Occipital lobe (tissue), 2 donors: ENCODE results near the gene CADM4. TPM values are rescaled to one million over a fixed set of nuclear protein-coding genes. Genes with fewer than 3 reads are reported as not detected.
"Not testable (repeated sequence)": the region's sequence is repeated elsewhere in the genome, so short reads cannot be mapped to it uniquely, and the experiment has no call there.

Source experiments
- DNase-seq: peaks from one replicate; lab custom pipeline; 2025; lab: John Stamatoyannopoulos, UW
- total RNA-seq: library from RNA; depleted of rRNA; stranded (reverse); fragments of >200 nt; gene quantifications from one replicate; pipeline ENCODE4 v1.2.3, GENCODE V29; 2014

Gene CADM4
- total RNA-seq, 1 donor from 2014 or later: 98.4 TPM

DNA sequence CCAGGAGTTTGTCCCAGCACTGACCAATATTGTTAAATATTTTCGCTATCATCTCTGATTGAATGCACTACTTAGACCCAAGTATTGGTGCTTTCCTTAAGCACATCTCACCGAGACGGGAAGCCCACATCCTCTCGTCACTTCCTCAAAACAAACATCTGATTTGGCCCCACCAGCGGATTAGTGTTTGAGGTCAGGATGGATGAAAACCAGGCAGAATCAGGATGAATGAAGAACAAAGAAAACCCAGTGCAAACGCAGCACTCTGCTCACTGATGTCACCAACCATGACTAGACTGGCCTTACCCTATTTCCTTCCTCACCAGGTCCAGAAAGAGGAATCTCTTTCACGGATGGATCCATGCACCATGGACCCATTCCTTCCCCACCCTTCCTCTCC lies 24.4 kb upstream of the CADM4 start:
- no peak for DNase-seq

DNA sequence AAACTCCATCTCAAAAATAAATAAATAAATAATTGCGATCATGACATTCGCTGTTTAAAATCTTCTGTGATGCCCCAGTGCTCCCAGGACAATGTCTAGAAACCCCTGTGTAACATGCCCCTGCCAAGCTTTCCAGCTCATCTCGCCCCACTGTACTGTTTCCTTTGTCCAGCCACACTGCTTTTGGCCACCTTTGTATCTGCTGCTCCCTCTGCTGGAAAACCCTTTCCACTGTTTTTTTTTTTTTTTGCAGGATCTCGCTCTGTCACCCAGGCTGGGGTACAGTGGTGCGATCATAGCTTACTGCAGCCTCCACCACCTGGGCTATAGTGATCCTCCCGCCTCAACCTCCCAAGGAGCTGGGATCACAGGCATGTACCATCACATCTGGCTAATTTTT lies 22.8 kb upstream of the CADM4 start:
- DNase-seq: no peak

DNA sequence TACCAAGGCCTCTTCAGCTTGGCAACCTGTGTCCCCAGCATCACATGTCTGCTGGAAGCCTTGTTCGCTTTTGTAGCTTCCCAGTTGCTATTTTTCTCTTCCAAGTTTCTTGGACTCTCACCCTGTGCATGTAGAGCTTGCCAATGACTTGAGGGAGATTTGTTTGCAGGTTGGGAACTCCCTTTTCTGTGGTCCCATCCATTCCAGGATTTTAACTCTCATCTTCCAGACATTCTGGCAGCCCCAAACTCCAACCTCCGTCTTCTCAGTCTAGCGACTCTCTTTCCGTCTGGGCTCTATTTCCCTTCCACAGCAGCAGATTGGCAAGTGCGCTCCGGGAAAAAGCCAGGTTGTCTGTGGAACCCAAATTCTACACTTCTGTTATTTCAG lies 21.3 kb upstream of the CADM4 start:
- no peak for DNase-seq

DNA sequence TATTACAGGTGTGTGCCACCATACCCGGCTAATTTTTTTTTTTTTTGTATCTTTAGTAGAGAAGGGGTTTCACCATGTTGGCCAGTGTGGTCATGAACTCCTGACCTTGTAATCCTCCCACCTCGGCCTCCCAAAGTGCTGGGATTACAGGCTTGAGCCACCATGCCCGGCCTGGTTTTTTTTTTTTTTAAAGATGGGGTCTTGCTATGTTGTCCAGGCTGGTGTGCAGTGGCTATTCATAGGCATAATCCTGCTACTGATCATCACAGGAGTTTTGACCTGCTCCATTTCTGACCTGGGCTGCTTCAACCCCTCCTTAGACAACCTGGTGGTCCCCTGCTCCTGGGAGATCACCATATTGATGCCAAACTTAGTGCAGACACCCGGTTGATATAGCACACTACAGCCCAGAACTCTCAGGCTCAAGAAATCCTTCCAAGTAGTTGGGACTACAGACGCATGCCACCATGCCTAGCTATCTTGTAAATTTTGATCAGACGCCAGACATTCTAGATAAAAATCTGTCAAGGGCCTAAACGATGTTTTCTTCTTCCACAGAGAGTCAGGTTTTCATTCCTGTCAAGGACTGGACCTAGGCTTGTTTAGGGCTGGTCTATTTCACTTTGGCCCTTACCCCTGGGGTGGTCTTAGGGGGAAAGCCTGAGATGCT lies 20.8 kb upstream of the CADM4 start:
- DNase-seq: no peak

DNA sequence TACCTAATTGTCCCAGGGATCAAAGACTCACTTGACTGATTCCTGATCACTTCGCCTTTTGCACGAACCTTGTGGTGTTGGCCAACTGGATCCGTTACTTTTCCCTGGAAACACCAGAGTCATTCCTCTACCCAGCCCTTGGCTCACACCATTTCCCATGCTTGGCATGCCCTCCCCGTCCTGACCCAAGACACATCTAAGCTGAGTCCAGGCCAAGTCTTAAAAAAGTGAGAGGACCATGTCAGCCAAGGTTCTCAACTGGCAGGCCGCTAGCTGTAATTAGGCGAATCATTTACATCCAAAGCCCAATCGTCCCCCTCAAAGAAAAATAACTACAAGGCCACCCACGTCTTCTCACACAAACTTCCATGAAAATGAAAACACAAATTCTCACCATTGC lies 18.8 kb upstream of the CADM4 start:
- no peak for DNase-seq

DNA sequence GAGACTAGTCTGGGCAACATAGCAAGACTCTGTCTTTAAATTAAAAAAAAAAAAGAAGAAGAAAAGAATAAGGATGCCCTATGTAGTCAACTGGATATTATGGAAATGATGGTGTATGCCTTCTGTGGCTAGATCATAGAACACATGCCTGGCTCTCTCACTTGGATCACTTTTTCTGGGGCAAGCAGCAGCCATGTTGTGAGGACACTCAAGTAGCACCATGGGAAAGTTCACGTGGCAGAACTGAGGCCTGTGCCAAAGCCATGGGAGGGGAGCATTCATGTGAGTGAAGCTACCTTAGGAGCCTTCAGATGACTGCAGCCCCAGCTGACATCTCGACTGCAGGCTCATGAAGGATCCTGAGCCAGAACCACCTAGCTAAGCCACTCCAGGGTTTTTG lies 18.4 kb upstream of the CADM4 start:
- DNase-seq: no peak

DNA sequence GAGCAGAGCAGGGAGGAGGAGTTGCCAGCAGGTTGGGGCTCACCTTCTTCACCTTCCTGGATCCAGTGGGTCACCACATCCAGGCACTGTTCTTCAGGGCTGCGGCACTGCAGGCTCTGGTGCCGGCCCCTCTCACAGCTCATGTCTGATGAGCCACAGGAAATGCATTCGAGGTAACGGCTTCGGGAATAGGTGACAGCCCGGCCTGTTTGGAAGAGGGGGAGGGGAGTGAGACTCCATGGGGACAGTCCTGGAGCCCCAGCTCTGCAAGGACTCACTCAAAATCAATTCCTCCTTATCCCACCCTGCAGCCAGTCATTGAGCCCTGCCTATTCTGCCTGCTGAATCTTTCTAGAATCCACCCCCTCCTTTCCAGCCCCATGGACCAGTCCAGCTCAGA lies 16.8 kb upstream of the CADM4 start:
- no peak for DNase-seq

DNA sequence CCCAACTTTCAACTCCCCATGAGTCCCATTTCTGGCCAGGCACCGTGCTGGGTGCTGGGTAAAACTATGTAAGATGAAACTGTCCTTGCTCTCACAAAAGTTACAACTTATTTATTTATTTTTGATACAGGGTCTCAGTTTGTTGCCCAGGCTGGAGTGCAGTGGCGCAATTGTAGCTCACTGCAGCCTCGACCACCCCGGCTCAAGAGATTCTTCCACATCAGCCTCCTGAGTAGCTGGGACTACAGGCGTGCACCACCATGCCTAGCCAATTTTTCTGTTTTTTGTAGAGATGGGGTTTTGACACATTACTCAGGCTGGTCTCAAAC lies 12.9 kb upstream of the CADM4 start:
- DNase-seq: no peak

DNA sequence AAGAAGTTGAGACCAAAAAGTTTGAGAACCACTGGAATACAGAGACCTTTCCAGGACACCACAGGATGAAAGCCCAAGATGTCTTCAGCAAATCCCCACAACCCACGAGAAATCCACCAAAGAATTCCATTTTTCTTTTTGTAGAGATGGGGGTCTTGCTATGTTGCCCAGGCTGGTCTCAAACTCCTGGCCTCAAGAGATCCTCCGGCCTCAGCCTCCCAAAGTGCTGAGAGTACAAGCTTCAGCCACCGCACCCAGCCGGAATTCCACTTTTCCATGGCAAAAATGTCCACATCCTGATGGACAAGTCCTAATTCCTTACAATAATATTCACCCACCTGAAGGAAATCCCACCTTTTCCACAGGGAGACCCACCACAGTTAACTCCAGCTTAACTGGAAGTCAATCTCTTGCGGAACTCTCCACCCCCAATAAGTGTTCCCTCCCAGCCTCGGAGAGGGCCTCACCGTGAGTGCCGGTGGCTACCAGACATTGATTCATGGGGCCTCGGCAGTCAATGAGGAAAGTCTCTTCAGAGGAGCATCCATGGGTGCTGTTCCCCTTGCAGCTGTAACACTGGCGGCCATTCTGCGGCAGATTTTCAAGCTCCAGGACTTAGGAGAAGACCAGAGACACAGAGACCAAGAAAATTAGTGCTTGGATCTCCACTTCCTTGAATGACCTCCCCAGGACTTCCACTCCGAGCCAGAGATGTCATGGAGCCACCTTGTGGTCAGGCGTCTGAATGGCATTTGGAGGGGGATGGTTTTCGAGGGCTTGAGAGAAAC lies 12.3 kb upstream of the CADM4 start:
- peak; percentile 36 for DNase-seq

DNA sequence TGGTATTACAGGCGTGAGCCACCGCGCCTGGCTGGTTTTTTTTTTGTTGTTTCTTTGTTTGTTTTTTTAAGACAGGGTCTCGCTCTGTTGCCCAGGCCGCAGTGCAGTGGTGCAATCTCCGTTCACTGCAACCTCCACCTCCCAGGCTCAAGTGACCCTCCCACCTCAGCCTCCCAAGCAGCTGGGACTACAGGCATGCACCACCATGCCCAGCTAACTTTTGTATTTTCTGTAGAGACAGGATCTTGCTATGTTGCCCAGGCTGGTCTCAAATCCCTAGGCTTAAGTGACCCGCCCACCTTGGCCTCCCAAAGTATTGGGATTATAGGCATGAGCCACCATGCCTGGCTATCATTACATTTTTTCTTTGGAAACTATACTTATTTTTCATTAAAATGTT lies 10.6 kb upstream of the CADM4 start:
- not testable (repeated sequence) for DNase-seq

DNA sequence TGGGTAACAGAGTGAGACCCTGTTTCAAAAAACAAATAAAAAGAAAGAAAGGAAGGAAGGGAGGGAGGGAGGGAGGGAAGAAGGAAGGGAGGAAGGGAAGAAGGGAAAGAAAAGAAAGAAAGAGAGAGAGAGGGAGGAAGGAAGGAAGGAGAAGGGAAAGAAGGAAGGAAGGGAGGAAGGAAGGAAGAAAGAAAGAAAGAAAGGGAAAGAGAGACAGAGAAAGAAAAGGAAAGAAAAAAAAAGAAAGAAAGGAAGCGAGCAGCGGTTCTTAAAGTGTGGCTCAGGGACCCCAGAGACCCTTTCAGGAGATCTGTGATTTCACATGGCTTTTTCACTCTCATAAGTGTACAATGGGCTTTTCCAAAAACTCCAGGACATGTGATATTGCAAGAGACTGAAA lies 9.9 kb upstream of the CADM4 start:
- no peak for DNase-seq

DNA sequence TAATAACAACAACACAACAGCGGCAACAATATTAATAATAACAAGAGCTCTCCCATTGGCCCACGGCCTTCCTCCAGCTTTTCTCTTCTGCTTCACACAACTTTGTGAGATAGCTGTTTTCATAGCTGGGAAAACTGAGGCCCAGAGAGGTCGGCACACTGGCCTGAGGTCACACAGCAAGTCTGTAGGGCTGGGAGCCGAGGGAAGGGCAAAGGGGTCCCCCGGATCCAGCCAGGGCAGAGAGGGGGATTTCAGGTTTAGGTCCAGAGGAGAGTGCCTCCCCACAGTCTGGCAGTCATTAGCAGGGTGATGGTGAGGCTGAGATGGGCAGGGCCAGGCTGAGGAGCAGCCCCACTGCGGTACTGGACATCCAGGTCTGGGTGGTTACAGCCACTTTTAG lies 9.0 kb upstream of the CADM4 start:
- no peak for DNase-seq

DNA sequence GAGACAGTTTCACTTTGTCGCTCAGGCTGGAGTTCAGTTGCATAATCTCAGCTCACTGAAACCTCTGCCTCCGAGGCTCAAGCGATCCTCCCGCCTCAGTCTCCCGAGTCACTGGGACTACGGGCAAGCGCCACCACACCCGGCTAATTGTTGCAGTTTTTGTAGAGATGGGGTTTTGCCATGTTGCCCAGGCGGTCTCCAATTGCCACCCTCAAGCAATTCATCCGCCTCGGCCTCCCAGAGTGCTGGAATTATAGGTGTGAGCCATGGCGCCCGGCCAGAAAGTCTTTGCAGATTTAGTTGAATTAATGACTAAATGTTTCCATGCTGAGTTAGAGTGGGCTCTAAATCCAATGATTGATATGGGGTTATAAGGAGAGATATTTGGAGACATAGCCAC lies 4.5 kb upstream of the CADM4 start:
- DNase-seq: no peak

DNA sequence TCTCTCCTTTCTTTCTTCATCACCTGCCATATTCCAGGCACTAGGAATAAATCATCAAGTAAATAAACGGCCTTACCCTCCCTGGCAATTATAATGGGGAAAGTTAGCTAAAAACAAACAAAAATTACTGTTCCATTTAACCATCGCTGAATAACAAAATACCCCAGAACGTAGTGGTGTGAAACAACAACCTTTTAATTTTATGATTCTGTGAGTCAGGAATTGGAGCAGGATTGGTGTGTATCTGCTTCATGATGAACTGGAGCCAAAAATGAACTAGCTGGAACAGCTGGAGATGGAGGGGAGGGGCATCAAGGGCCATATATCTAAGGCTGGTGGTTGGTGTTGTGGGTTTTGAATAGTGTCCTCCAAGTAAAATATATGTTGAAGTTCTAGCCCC lies 3.7 kb upstream of the CADM4 start:
- no peak for DNase-seq

DNA sequence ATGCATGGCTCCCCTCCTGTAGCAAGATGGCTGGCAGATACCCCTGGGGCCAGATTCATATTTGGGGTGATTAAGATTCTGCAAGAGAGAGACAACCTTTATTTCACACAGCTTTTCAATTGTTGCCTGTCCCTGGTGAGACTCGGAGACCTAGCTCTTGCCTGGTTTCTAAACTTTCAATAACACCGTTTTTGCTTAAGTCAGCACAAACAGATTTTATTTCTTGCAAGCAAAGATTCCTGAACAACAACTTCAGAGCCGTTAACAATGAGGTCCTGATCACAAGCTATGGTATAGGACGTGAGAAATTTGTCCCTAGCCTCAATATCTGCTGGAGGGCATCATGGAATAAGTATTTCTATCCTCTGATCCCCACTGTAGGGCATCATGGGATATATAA lies 2.9 kb upstream of the CADM4 start:
- DNase-seq: no peak

DNA sequence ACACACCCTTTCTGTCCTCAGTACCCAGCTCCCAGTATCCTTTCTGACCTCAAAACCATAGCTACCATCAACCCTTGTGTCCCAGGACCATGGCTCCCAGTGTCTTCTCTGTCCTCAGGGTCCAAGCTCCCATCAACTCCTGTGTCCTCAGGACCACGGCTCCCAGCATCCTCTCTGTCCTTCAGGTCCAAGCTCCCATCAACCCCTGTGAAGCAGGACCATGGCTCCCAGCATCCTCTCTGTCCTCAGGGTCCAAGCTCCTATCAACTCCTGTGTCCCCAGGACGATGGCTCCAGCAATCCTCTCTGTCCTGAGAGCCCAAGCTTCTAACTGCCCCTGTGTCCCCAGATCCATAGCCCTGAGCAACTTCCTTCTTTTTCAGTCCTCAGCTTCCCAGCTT lies 1.7 kb upstream of the CADM4 start:
- DNase-seq: no peak

DNA sequence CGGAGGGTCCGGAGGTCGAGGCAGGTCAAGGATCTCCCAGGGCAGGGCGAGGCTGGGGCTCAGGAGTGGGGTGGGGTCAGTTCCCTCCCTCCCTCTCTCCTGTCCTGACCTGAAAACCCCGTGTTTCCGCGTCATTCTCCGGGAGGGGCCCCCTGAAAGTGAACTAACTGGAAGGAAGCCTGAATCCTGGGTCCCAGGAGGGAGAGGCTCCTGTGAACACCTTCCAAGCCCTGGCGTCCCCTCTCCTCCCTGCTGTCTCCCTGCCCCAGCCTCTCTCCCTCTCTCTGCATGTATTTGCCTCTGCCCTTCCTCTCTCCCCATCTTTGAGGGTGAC lies 741 bp upstream of the CADM4 start:
- no peak for DNase-seq

DNA sequence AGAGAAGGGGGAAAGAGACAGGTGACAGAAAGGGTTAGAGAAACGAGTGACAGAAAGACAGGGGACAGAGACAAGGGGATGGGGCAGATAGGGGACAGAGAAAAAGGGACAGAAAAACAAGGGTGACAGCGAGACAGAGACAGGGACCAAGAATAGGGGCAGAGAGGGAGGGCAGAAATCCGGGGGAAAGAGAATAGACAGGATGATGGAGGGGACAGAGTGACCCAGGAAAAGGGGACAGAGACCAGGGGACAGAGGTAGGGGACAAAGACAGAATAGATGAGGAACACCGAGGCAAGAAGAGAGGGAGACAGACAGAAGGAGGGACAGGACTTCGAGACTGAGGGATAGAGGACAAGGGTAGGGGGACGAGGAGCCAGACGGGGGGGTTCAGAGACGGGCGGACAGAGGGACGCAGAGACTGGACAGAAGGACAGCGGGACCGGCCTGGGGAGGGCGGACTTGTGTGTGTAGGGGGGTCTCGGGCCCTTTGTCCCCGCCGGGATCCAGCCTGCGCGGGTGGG lies 593 bp downstream of the CADM4 start:
- no peak for DNase-seq

DNA sequence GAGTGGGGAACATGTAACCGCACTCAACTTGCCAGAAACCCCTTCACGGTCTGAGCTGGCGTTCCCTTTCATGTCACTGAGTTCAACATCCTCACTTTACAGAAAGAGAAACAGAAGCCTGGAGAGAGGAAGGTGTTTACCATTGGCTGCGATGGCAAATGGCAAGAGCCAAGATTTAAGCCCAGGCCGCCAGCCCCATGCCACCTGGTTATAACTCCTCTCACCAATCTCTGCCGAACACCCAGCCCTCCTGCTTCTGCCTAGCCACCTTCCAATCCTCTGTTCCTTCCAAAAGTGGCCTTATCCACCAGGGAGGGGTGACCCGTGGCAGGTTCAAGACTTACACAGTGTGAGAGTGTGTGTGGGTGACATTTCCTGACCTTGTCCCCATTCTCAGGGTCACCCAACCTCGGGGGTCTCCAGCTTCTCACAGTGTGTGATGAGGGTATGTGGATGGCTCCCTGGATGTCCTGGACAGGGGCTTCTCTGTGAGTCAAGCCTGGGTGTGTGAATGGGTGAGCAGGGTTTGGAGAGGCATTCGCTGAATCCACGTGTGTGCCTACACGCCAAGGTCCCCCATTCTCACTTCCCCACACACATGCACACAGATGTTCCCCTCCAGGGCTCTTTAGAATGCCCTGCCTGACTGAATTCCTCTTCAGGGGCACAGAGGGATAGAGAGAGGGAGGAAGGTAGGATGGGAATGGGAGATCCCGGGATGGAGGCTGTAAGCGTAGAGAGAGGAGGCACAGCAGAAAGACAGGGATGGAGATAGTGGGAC lies 1.2 kb downstream of the CADM4 start:
- DNase-seq: no peak

DNA sequence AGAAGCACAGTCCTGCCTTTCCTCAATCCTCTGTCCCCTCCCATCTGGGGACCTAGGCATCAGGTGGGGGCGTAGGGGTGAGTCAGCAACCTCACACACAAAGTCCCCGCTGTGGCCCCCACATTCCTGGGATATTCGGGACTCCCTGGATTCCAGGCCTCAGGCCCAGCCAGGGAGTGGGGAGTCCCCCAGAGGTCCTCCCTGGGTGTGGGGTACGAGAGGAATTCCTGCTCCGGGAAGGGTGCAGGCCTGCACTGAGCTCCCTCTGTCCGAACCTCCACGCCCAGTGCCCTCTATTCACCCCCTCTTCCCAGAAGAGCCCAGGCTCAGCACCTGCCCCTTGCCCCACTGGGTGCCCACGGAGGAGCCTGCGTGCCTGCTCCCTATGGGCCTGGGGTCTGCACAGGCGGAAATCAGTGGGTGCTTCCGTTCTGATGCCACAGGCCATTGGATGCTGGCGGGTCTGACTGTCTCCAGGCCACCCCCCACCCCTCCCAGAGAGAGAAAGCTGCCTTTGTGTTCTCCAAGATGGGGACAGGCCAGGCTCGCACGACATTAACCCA lies 3.4 kb downstream of the CADM4 start:
- peak; percentile 37 for DNase-seq

DNA sequence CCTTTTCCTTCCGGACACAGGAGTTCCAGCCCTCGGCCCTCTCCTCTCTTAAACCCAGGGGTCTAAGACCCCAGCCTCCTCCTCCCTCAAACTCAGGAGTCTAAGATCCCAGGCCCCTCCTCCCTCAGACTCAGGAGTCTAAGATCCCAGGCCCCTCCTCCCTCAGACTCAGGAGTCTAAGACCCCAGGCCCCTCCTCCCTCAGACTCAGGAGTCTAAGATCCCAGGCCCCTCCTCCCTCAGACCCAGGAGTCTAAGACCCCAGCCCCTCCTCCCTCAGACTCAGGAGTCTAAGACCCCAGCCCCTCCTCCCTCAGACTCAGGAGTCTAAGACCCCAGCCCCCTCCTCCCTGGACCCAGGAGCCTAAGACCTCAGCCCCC lies 4.1 kb downstream of the CADM4 start:
- DNase-seq: not testable (repeated sequence)

DNA sequence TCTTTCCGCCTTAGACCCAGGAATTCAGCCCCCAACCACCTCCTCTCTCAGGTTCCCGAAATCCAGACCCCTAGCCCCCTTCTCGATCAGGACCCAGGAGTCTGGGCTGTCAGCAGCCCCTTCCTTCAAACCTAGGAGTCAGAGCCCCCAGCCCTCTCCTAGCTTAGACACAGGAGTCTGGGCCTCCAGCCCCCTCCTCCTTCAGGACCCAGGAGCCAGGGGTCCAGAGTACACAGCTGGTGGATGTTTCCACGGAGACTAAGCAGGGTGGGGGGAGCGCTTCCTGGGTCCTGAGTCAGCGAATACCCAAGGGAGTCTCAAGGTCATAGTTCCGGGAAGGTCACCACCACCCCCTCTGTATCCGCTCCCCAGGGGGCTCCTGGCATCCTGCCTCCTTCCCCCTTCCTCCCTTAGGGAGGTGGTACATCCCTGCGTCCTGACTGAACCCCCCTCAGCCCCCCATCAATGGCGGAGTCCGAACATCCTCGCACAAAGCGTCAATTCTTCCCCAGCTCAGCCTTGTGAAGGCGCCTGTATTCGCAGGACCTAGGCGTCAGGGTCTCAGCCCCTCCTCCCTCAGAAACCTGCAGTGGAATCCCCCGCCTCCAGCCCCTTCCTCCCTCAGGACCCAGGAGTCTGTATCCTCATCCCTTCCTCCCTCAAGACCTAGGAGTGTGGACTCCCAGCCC lies 4.6 kb downstream of the CADM4 start:
- DNase-seq: peak; percentile 48
